T-cell (primary cell): ENCODE data around the gene PRKN. TPM values are rescaled to one million over a fixed set of nuclear protein-coding genes. Genes with fewer than 3 reads are reported as not detected.

ENCODE experiments used
- ATAC-seq, 4 experiments: fragments of 200-7000 bp in 3 of 4; fragments of 150-1000 bp in 1 of 4; cut with Tn5 transposase; replicated peaks in 1 of 4; 1 replicate in 3 of 4; 2 replicates in 1 of 4; pipeline ENCODE4 v1.10.0; 2021; ENCODE audit warnings: moderate library complexity in 3 of 4, mild to moderate bottlenecking in 2 of 4, moderate number of reproducible peaks in 1 of 4
- CTCF ChIA-PET, 2 donors: fragments of 300-600 bp; sonication (Branson Sonifier 250); formaldehyde crosslinking; loops; one replicate each; lab custom pipeline; 2022; ENCODE audit warnings: antibody characterized with exemption in 2 of 2; lab: Charles Lee
- POLR2A ChIA-PET, 2 donors: fragments of 300-600 bp; sonication (Branson Sonifier 250); formaldehyde crosslinking; loops; one replicate each; lab custom pipeline; 2022; ENCODE audit warnings: antibody characterized with exemption in 2 of 2; lab: Charles Lee
- DNase-seq, 35 experiments: peaks; one replicate each; pipeline versions ENCODE4 v3.0.0 to v3.0.0-alpha.2; 2013 to 2023
- H3K27ac ChIP-seq: one replicate; pipeline ENCODE4 v1.5.1; 2013; ENCODE audit warnings: low read length
- H3K27me3 ChIP-seq, 2 experiments: replicated peaks in 1 of 2; 1 replicate in 1 of 2; 2 replicates in 1 of 2; pipeline versions ENCODE4 v1.6.1 to v1.7.0; 2013; ENCODE audit warnings: low read length in 1 of 2, mixed read lengths in 1 of 2; ENCODE audit not compliant: control insufficient read depth in 2 of 2, insufficient read depth in 2 of 2; ENCODE audit errors: extremely low read depth in 1 of 2
- H3K36me3 ChIP-seq, 2 donors: 1 replicate in 1 of 2; 2 replicates in 1 of 2; pipeline versions ENCODE4 v1.6.1 to v1.7.0; 2013; ENCODE audit warnings: low read length in 1 of 2; ENCODE audit not compliant: control insufficient read depth in 2 of 2, insufficient read depth in 1 of 2; ENCODE audit errors: extremely low read depth in 1 of 2
- H3K4me1 ChIP-seq, 2 experiments: 1 replicate in 1 of 2; 2 replicates in 1 of 2; pipeline versions ENCODE4 v1.6.1 to v1.7.0; 2013; ENCODE audit warnings: low read length in 2 of 2, mixed read lengths in 1 of 2; ENCODE audit not compliant: insufficient read depth in 2 of 2, control insufficient read depth in 1 of 2; ENCODE audit errors: extremely low read depth in 1 of 2
- H3K4me3 ChIP-seq, 2 donors: 1 replicate in 1 of 2; 2 replicates in 1 of 2; pipeline versions ENCODE4 v1.5.1 to v1.7.0; 2013; ENCODE audit warnings: mild to moderate bottlenecking in 2 of 2, low read length in 1 of 2, moderate library complexity in 1 of 2; ENCODE audit not compliant: control insufficient read depth in 1 of 2; ENCODE audit errors: extremely low read depth in 1 of 2
- H3K9me3 ChIP-seq: 2 replicates; pipeline ENCODE4 v1.7.0; 2013
- H3K27ac Mint-ChIP-seq, 2 donors: one replicate each; pipeline ENCODE4 v1.8.0; 2020 to 2021; ENCODE audit warnings: mild to moderate bottlenecking in 2 of 2, mixed read lengths in 2 of 2
- H3K27me3 Mint-ChIP-seq, 2 donors: one replicate each; pipeline ENCODE4 v1.8.0; 2021 to 2022; ENCODE audit warnings: mixed read lengths in 2 of 2
- H3K36me3 Mint-ChIP-seq: one replicate; pipeline ENCODE4 v1.8.0; 2021; ENCODE audit warnings: mixed read lengths
- H3K4me1 Mint-ChIP-seq, 3 donors: one replicate each; pipeline ENCODE4 v1.8.0; 2020 to 2022; ENCODE audit warnings: mixed read lengths in 3 of 3, mild to moderate bottlenecking in 1 of 3
- H3K4me3 Mint-ChIP-seq, 3 donors: one replicate each; pipeline ENCODE4 v1.8.0; 2020 to 2022; ENCODE audit warnings: mild to moderate bottlenecking in 3 of 3, mixed read lengths in 3 of 3, moderate library complexity in 3 of 3
- H3K9me3 Mint-ChIP-seq, 3 donors: one replicate each; pipeline ENCODE4 v1.8.0; 2020 to 2022; ENCODE audit warnings: mixed read lengths in 3 of 3
- WGBS: methylation state at CpG from one replicate; pipeline ENCODE4 v1.1.5; 2013; ENCODE audit warnings: missing lambda C conversion rate; ENCODE audit not compliant: insufficient coverage; 5-methylcytosine and 5-hydroxymethylcytosine counted together
- total RNA-seq, 35 experiments: library from RNA in 6 of 35; stranded (reverse) in 6 of 35; fragments of 120-200 nt in 1 of 35; gene quantifications; one replicate each; pipeline versions ENCODE4 v1.2.1 to v1.2.4 and lab custom pipeline; 2013 to 2026

The PRKN gene
- total RNA-seq, 5 donors from 2014 or later (not counting 1 experiment from before 2014, with no cell fraction given), result 3.4 to 7.7 (median 6.1) TPM

- H3K36me3 Mint-ChIP-seq, result no peaks in the 10 kb centered on the region
- no peaks in the 10 kb centered on the region for H3K4me1 Mint-ChIP-seq
- ATAC-seq (no peak), DNase-seq (no peak)
- H3K9me3 Mint-ChIP-seq, result no peaks in the 10 kb centered on the region
- H3K4me3 Mint-ChIP-seq, result no peak overlapping the region
- H3K27me3 Mint-ChIP-seq, result no peaks in the 10 kb centered on the region
- no CpG with 5 or more reads among the region's 1 CpG for WGBS
- no peaks in the 10 kb centered on the region for H3K27me3 ChIP-seq
- no peak overlapping the region for H3K27ac Mint-ChIP-seq
- no peaks in the 10 kb centered on the region for H3K36me3 ChIP-seq
- no peaks in the 10 kb centered on the region for H3K9me3 ChIP-seq
- CTCF ChIA-PET, result no interaction called here
- no peaks in the 10 kb centered on the region for H3K4me1 ChIP-seq
- POLR2A ChIA-PET, result no interaction called here
- no peak overlapping the region for H3K27ac ChIP-seq
- no peak overlapping the region for H3K4me3 ChIP-seq
These were observed 1143.5 kb downstream of the PRKN start for GRCh38 chr6:161584051-161584450.

- H3K4me3 ChIP-seq, result no peak overlapping the region
- H3K27me3 Mint-ChIP-seq, result no peaks in the 10 kb centered on the region
- no peaks in the 10 kb centered on the region for H3K27me3 ChIP-seq
- DNase-seq (no peak), ATAC-seq (no peak)
- H3K9me3 ChIP-seq, result no peaks in the 10 kb centered on the region
- WGBS, result 93% methylated on average over 5 of the region's 5 CpGs
- POLR2A ChIA-PET, result no interaction called here
- CTCF ChIA-PET, result no interaction called here
- H3K4me1 ChIP-seq, result no peaks in the 10 kb centered on the region
- H3K27ac ChIP-seq, result no peak overlapping the region
- H3K36me3 ChIP-seq, result no peaks in the 10 kb centered on the region
- H3K36me3 Mint-ChIP-seq, result no peaks in the 10 kb centered on the region
- no peaks in the 10 kb centered on the region for H3K4me1 Mint-ChIP-seq
- no peaks in the 10 kb centered on the region for H3K9me3 Mint-ChIP-seq
- H3K27ac Mint-ChIP-seq, result no peak overlapping the region
- no peak overlapping the region for H3K4me3 Mint-ChIP-seq
These were observed 1144.0 kb downstream of the PRKN start for GRCh38 chr6:161583584-161583983.

DNA sequence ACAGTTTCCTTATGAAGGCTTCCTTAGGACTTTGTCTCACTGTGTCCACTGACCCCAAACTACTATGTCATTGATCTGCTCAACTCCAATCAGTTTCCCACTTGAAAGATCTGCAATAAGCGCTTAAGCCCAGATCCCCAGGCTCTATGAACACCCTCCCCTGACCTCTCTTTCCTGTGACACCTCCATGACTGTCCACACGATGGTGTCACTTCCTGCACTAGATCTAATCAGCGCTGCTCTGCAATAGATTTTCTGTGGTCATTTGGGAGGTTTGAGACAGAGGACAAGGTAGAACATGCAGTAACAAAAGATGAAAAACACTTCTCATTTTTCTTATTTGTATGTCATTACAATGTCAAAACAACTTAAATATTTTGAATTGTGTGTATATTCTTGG is 1149.1 kb downstream of the PRKN start:
- Histone ChIP-seq H3K36me3 (no peaks in the 10 kb centered on the region), H3K4me1 (no peaks in the 10 kb centered on the region), H3K27me3 (no peaks in the 10 kb centered on the region), H3K4me3 (no peak overlapping the region), H3K27ac (no peak overlapping the region), H3K9me3 (no peaks in the 10 kb centered on the region)
- POLR2A ChIA-PET, result no interaction called here
- Mint-ChIP-seq H3K4me1 (no peaks in the 10 kb centered on the region), H3K36me3 (no peaks in the 10 kb centered on the region), H3K9me3 (peaks cover 0 to 3% (median 0%) of the 10 kb centered on the region in 3 donors), H3K27ac (no peak overlapping the region), H3K27me3 (no peaks in the 10 kb centered on the region), H3K4me3 (no peak overlapping the region)
- CTCF ChIA-PET, result no interaction called here
- DNase-seq (no peak), ATAC-seq (no peak)
- WGBS, result 83% methylated on average over 1 of the region's 3 CpGs

GRCh38 chr6:161575523-161576254 is 1151.9 kb downstream of the PRKN start:
- peaks cover 0 to 11% (median 6%) of the 10 kb centered on the region in 3 donors for H3K9me3 Mint-ChIP-seq
- H3K36me3 ChIP-seq, result no peaks in the 10 kb centered on the region
- CTCF ChIA-PET, result interaction anchor here in 1 of 2 donors (0.6 kb wide), 1 partner anchor 465 kb away, joined by 4 read pairs; no protein-coding TSS in a partner anchor

DNA sequence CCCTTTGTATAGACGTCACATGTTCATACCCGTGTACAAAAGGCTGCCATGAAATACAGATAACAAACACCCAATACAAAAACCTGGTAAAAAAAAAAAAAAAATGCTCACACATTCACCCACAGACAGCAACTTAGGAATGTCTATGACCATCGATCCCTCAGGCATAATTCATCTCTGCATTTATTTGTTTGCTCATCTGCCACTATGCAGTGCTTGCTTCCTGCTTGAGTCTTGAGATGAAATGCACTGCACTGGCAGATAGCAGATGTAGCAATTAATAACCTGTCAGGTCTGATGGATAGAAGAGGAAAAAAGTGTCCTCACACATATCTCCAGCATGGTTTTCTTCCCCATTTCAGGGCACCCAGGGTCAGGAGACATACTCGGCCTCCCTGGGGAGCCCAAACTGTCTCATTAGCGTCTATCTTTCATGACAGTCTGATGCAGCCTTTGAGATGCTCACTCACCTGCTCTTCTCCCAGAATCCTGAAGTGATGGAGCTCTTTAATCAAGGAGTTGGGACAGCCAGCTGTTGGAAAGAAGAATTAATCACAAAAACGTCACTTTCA is 1158.6 kb downstream of the PRKN start:
- no peak for ATAC-seq
- Histone ChIP-seq H3K36me3 (no peaks in the 10 kb centered on the region), H3K4me1 (no peaks in the 10 kb centered on the region), H3K27ac (no peak overlapping the region), H3K4me3 (no peak overlapping the region), H3K9me3 (no peaks in the 10 kb centered on the region), H3K27me3 (peaks cover 0 to 2% of the 10 kb centered on the region in 2 experiments)
- no peak for DNase-seq
- Mint-ChIP-seq H3K27me3 (no peaks in the 10 kb centered on the region), H3K36me3 (peaks cover 3% of the 10 kb centered on the region), H3K9me3 (peaks cover 0 to 11% (median 6%) of the 10 kb centered on the region in 3 donors), H3K4me1 (no peaks in the 10 kb centered on the region), H3K27ac (no peak overlapping the region), H3K4me3 (no peak overlapping the region)
- 100% methylated on average over 2 of the region's 6 CpGs for WGBS
- CTCF ChIA-PET, result no interaction called here
- POLR2A ChIA-PET, result no interaction called here

More at GRCh38 chr6:161575523-161576254, 1151.9 kb downstream of the PRKN start:
- H3K9me3 ChIP-seq, result no peaks in the 10 kb centered on the region
- DNase-seq (no peak), ATAC-seq (no peak)
- no peak overlapping the region for H3K4me3 ChIP-seq
- no peaks in the 10 kb centered on the region for H3K27me3 ChIP-seq
- no peaks in the 10 kb centered on the region for H3K4me1 Mint-ChIP-seq
- POLR2A ChIA-PET, result no interaction called here
- H3K27ac ChIP-seq, result no peak overlapping the region
- H3K4me1 ChIP-seq, result no peaks in the 10 kb centered on the region
- H3K27me3 Mint-ChIP-seq, result no peaks in the 10 kb centered on the region
- H3K36me3 Mint-ChIP-seq, result peaks cover 3% of the 10 kb centered on the region
- no peak overlapping the region for H3K4me3 Mint-ChIP-seq
- 83% methylated on average over 6 of the region's 13 CpGs for WGBS
- H3K27ac Mint-ChIP-seq, result no peak overlapping the region

- no peak overlapping the region for H3K4me3 Mint-ChIP-seq
- Histone ChIP-seq H3K36me3 (no peaks in the 10 kb centered on the region), H3K9me3 (no peaks in the 10 kb centered on the region), H3K4me1 (no peaks in the 10 kb centered on the region), H3K4me3 (no peak overlapping the region), H3K27ac (no peak overlapping the region), H3K27me3 (peaks cover 0 to 3% of the 10 kb centered on the region in 2 experiments)
- H3K9me3 Mint-ChIP-seq, result no peaks in the 10 kb centered on the region
- H3K36me3 Mint-ChIP-seq, result no peaks in the 10 kb centered on the region
- POLR2A ChIA-PET, result interaction anchor here in 1 of 2 donors (0.5 kb wide), 1 partner anchor 54 kb away, joined by 3 read pairs; no protein-coding TSS in a partner anchor
- WGBS, result 67% methylated on average over 3 of the region's 3 CpGs
- no peaks in the 10 kb centered on the region for H3K4me1 Mint-ChIP-seq
- H3K27me3 Mint-ChIP-seq, result no peaks in the 10 kb centered on the region
- no peak for DNase-seq
- ATAC-seq, result no peak
- H3K27ac Mint-ChIP-seq, result no peak overlapping the region
- CTCF ChIA-PET, result no interaction called here
These were observed 1162.6 kb downstream of the PRKN start for GRCh38 chr6:161564952-161565351.
